DND-41 (cell line): ENCODE measurements around the gene MCM7.

ENCODE experiments used
- ATAC-seq: fragments of 200-7000 bp; cut with Tn5 transposase; 3 replicates; pipeline ENCODE4 v1.9.1; 2021; ENCODE audit warnings: low read depth; ENCODE audit not compliant: insufficient read depth
- DNase-seq: peaks from one replicate; pipeline ENCODE4 v3.0.0-alpha.2; 2020
- H2AFZ ChIP-seq: 2 replicates; pipeline ENCODE4 v1.6.0; 2012; ENCODE audit warnings: low read depth, low read length
- H3K27ac ChIP-seq: 2 replicates; pipeline ENCODE4 v1.5.1; 2012; ENCODE audit warnings: low read length, inconsistent platforms
- H3K27me3 ChIP-seq: fragments of 200-600 bp; sonication (generic); 2 replicates; pipeline ENCODE4 v1.6.0; 2012; ENCODE audit warnings: low read length, mild to moderate bottlenecking, inconsistent platforms; ENCODE audit not compliant: insufficient read depth, poor library complexity
- H3K36me3 ChIP-seq: 2 replicates; pipeline ENCODE4 v1.5.1; 2012; ENCODE audit warnings: low read length, inconsistent platforms; ENCODE audit not compliant: insufficient read depth
- H3K4me1 ChIP-seq: 2 replicates; pipeline ENCODE4 v1.5.1; 2012; ENCODE audit warnings: mild to moderate bottlenecking, low read length; ENCODE audit not compliant: insufficient read depth
- H3K4me2 ChIP-seq: 2 replicates; pipeline ENCODE4 v1.6.0; 2012; ENCODE audit warnings: mild to moderate bottlenecking, moderate library complexity, low read length, inconsistent platforms; ENCODE audit not compliant: insufficient read depth
- H3K4me3 ChIP-seq, 2 experiments: fragments of 200-600 bp in 1 of 2; shearing (Covaris generic) in 1 of 2; 2 replicates each; pipeline ENCODE4 v1.5.1; 2012 to 2016; ENCODE audit warnings: inconsistent platforms in 2 of 2, low read length in 2 of 2, mild to moderate bottlenecking in 2 of 2, low read depth in 1 of 2, moderate library complexity in 1 of 2
- H3K79me2 ChIP-seq: 2 replicates; pipeline ENCODE4 v1.6.0; 2012; ENCODE audit warnings: low read length, inconsistent platforms; ENCODE audit not compliant: insufficient read depth
- H3K9ac ChIP-seq: 2 replicates; pipeline ENCODE4 v1.6.0; 2012; ENCODE audit warnings: low read depth, mild to moderate bottlenecking, inconsistent platforms, low read length, moderate library complexity
- H3K9me3 ChIP-seq: 2 replicates; pipeline ENCODE4 v1.5.1; 2012; ENCODE audit warnings: low read length, moderate library complexity, mild to moderate bottlenecking, inconsistent platforms; ENCODE audit not compliant: insufficient read depth, severe bottlenecking
- H4K20me1 ChIP-seq: 2 replicates; pipeline ENCODE4 v1.6.0; 2012; ENCODE audit warnings: low read length; ENCODE audit not compliant: insufficient read depth
- CTCF ChIP-seq: IDR thresholded peaks from 2 replicates; pipeline ENCODE4 v1.5.1; 2012; ENCODE audit warnings: borderline replicate concordance, low read length, moderate library complexity, mild to moderate bottlenecking; ENCODE audit not compliant: poor library complexity, severe bottlenecking; ENCODE audit errors: extremely low read depth
- EZH2 ChIP-seq: IDR thresholded peaks from 3 replicates; pipeline ENCODE4 v1.6.1; 2012; ENCODE audit warnings: borderline replicate concordance, low read depth, mild to moderate bottlenecking, moderate library complexity, low read length, inconsistent platforms; ENCODE audit not compliant: severe bottlenecking

The MCM7 gene

GRCh38 chr7:100106633-100107032 lies 5.4 kb upstream of the MCM7 start:
- no peak overlapping the region for H3K4me2 ChIP-seq
- ATAC-seq: no peak
- peaks cover 77% of the 10 kb centered on the region for H3K36me3 ChIP-seq

GRCh38 chr7:100105534-100105933 lies 4.3 kb upstream of the MCM7 start:
- DNase-seq (no peak), ATAC-seq (no peak)
- H3K79me2 ChIP-seq: peaks cover 25% of the 10 kb centered on the region
- peaks cover under 1% of the 10 kb centered on the region; the same call in 1 of the 2 replicates for H4K20me1 ChIP-seq
- no peak overlapping the region for H3K9ac ChIP-seq
- H3K4me1 ChIP-seq: peaks cover 15% of the 10 kb centered on the region
- H3K9me3 ChIP-seq: no peaks in the 10 kb centered on the region
- no peak overlapping the region for H2AFZ ChIP-seq
- no peaks in the 10 kb centered on the region for H3K27me3 ChIP-seq
- H3K4me3 ChIP-seq: no peak overlapping the region
- no peak overlapping the region for H3K27ac ChIP-seq
- TF ChIP-seq EZH2 (no peak), CTCF (no peak)
- no peak overlapping the region for H3K4me2 ChIP-seq
- peaks cover 71% of the 10 kb centered on the region for H3K36me3 ChIP-seq

More at GRCh38 chr7:100106633-100107032, 5.4 kb upstream of the MCM7 start:
- Histone ChIP-seq H3K9ac (no peak overlapping the region), H3K79me2 (peaks cover 16% of the 10 kb centered on the region), H4K20me1 (no peaks in the 10 kb centered on the region; the same call in 1 of the 2 replicates), H3K4me3 (no peak overlapping the region), H3K4me1 (peaks cover 15% of the 10 kb centered on the region), H3K9me3 (no peaks in the 10 kb centered on the region), H3K27ac (no peak overlapping the region), H2AFZ (no peak overlapping the region), H3K27me3 (no peaks in the 10 kb centered on the region)
- no peak for DNase-seq
- no peak for TF ChIP-seq CTCF
- no peak for TF ChIP-seq EZH2

- no peak for TF ChIP-seq CTCF
- no peak for TF ChIP-seq EZH2
- Histone ChIP-seq H3K4me1 (peaks cover 35% of the 10 kb centered on the region), H3K79me2 (peaks cover 48% of the 10 kb centered on the region), H3K4me3 (peak overlapping the region in 1 of 2 experiments; percentile 64; a peak in 2 of 4 replicates), H3K36me3 (peaks cover 77% of the 10 kb centered on the region), H3K27ac (no peak overlapping the region; the same call in 1 of the 2 replicates), H3K4me2 (peak overlapping the region; percentile 80), H3K9ac (peak overlapping the region; percentile 93), H3K9me3 (no peaks in the 10 kb centered on the region), H4K20me1 (peaks cover 23% of the 10 kb centered on the region), H2AFZ (no peak overlapping the region), H3K27me3 (no peaks in the 10 kb centered on the region)
- no peak for DNase-seq
- ATAC-seq: no peak
These were observed 2.0 kb upstream of the MCM7 start for GRCh38 chr7:100102950-100103840.
